Nephron progenitor cell (in vitro differentiated cells): ENCODE data around the gene OR7G1.
A peak's percentile ranks its signal among the peaks of the same experiment; 100 is the strongest.

Experiments
- DNase-seq: peaks from one replicate; pipeline ENCODE4 v3.0.0; 2021
- H3K27ac Mint-ChIP-seq: 2 replicates; pipeline ENCODE4 v1.8.0; 2021; ENCODE audit warnings: mild to moderate bottlenecking, moderate library complexity, mixed read lengths
- H3K27me3 Mint-ChIP-seq: 2 replicates; pipeline ENCODE4 v1.8.0; 2021; ENCODE audit warnings: mild to moderate bottlenecking, low read depth, mixed read lengths; ENCODE audit not compliant: poor library complexity
- H3K36me3 Mint-ChIP-seq: 2 replicates; pipeline ENCODE4 v1.8.0; 2021; ENCODE audit warnings: low read depth, mixed read lengths
- H3K4me1 Mint-ChIP-seq: 2 replicates; pipeline ENCODE4 v1.8.0; 2021; ENCODE audit warnings: mixed read lengths
- H3K4me3 Mint-ChIP-seq: 2 replicates; pipeline ENCODE4 v1.8.0; 2021; ENCODE audit warnings: mild to moderate bottlenecking, moderate library complexity, mixed read lengths
- H3K9me3 Mint-ChIP-seq: 2 replicates; pipeline ENCODE4 v1.8.0; 2021; ENCODE audit warnings: mild to moderate bottlenecking, moderate library complexity, mixed read lengths
- CTCF ChIP-seq: fragments of 200-600 bp; sonication (generic); IDR thresholded peaks from 2 replicates; pipeline ENCODE4 v1.5.0; 2021; ENCODE audit warnings: antibody characterized with exemption

Gene OR7G1

GRCh38 chr19:9116547-9116946 lies 984 bp upstream of the OR7G1 start:
- no peak for DNase-seq
- no peak overlapping the region for H3K27ac Mint-ChIP-seq
- H3K27me3 Mint-ChIP-seq, result peaks cover under 1% of the 10 kb centered on the region
- H3K9me3 Mint-ChIP-seq, result peaks cover 71% of the 10 kb centered on the region
- no peak for TF ChIP-seq CTCF
- H3K4me1 Mint-ChIP-seq, result no peaks in the 10 kb centered on the region
- no peak overlapping the region for H3K4me3 Mint-ChIP-seq
- H3K36me3 Mint-ChIP-seq, result no peaks in the 10 kb centered on the region

GRCh38 chr19:9109959-9110358 lies 5.6 kb downstream of the OR7G1 start:
- no peak overlapping the region for H3K27ac Mint-ChIP-seq
- H3K36me3 Mint-ChIP-seq, result no peaks in the 10 kb centered on the region
- no peak for TF ChIP-seq CTCF
- no peaks in the 10 kb centered on the region for H3K27me3 Mint-ChIP-seq
- no peak overlapping the region for H3K4me3 Mint-ChIP-seq
- H3K9me3 Mint-ChIP-seq, result peaks cover 82% of the 10 kb centered on the region
- no peak for DNase-seq
- no peaks in the 10 kb centered on the region for H3K4me1 Mint-ChIP-seq

- H3K4me3 Mint-ChIP-seq, result no peak within 1 kb of the TSS
- peaks cover 73% of the 10 kb centered on the region for H3K9me3 Mint-ChIP-seq
- H3K36me3 Mint-ChIP-seq, result no peaks in the 10 kb centered on the region
- H3K27ac Mint-ChIP-seq, result no peak within 1 kb of the TSS
- DNase-seq, result no peak
- no peak for TF ChIP-seq CTCF
- peaks cover 3% of the 10 kb centered on the region for H3K27me3 Mint-ChIP-seq
- H3K4me1 Mint-ChIP-seq, result no peaks in the 10 kb centered on the region
Measured at GRCh38 chr19:9107375-9107774, 8.2 kb downstream of the OR7G1 start, which contains the start of gene OR7G2. OR7G2 (minus strand) TSS chr19:9107475; CDS start chr19:9103243, 4,232 bp downstream.

- H3K27ac Mint-ChIP-seq, result no peak within 1 kb of the TSS
- TF ChIP-seq CTCF, result no peak
- H3K4me3 Mint-ChIP-seq, result no peak within 1 kb of the TSS
- peaks cover 36% of the 10 kb centered on the region for H3K9me3 Mint-ChIP-seq
- no peak for DNase-seq
- H3K4me1 Mint-ChIP-seq, result no peaks in the 10 kb centered on the region
- no peaks in the 10 kb centered on the region for H3K36me3 Mint-ChIP-seq
- peaks cover 16% of the 10 kb centered on the region for H3K27me3 Mint-ChIP-seq
Measured at GRCh38 chr19:9086761-9087160, 28.8 kb downstream of the OR7G1 start, which contains the start of gene OR1M1. OR1M1 (plus strand) TSS chr19:9087061; CDS start chr19:9093245, 6,184 bp downstream.

GRCh38 chr19:9078651-9079050 lies 36.9 kb downstream of the OR7G1 start:
- Mint-ChIP-seq H3K36me3 (no peaks in the 10 kb centered on the region), H3K4me3 (no peak overlapping the region), H3K4me1 (peaks cover 43% of the 10 kb centered on the region), H3K27me3 (no peaks in the 10 kb centered on the region), H3K9me3 (no peaks in the 10 kb centered on the region), H3K27ac (no peak overlapping the region)
- no peak for DNase-seq
- no peak for TF ChIP-seq CTCF

- Mint-ChIP-seq H3K36me3 (no peaks in the 10 kb centered on the region), H3K4me1 (peaks cover 44% of the 10 kb centered on the region), H3K27me3 (no peaks in the 10 kb centered on the region), H3K4me3 (no peak overlapping the region), H3K27ac (peak overlapping the region; percentile 22), H3K9me3 (no peaks in the 10 kb centered on the region)
- DNase-seq, result no peak
- no peak for TF ChIP-seq CTCF
Measured at GRCh38 chr19:9076901-9077300, 38.7 kb downstream of the OR7G1 start.
